ENCODE data around the gene DDX17.

DDX17 gene

GRCh38 chr22:38506118-38506962 lies at the start of gene DDX17:
Gene DDX17 (minus strand): TSS chr22:38506311.
- peak; percentile 94 for DNase-seq (ENCODE audit: low spot score)

GRCh38 chr22:38554281-38554680 lies 48.2 kb upstream of the DDX17 start:
- DNase-seq (ENCODE audit: low spot score), result no peak

- DNase-seq (ENCODE audit: low spot score), result no peak
Observed at GRCh38 chr22:38549101-38549894, 43.2 kb upstream of the DDX17 start.

DNA sequence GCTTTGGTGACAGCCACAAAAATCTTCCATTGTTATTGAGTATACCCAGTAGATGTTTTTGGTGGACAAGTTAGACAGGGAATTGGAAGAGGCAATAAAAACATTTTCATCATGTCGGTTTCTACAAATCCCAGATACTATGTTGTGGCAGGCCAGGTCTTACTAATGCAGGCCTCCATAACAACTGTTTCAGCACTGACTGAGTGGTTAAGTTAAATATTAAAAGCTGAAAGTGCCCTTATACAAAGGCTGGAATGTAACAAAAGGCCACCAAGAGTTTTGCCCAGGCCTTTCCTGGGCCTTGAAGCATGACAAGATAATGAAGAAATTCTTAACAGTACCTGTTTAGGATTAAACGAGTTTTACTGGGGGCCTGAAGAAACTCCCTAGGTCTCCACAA lies 34.6 kb upstream of the DDX17 start:
- no peak for DNase-seq (ENCODE audit: low spot score)

- no peak for DNase-seq (ENCODE audit: low spot score)
Observed at GRCh38 chr22:38531251-38531938, 25.3 kb upstream of the DDX17 start.

- no peak for DNase-seq (ENCODE audit: low spot score)
Observed at GRCh38 chr22:38524429-38524828, 18.3 kb upstream of the DDX17 start.

DNA sequence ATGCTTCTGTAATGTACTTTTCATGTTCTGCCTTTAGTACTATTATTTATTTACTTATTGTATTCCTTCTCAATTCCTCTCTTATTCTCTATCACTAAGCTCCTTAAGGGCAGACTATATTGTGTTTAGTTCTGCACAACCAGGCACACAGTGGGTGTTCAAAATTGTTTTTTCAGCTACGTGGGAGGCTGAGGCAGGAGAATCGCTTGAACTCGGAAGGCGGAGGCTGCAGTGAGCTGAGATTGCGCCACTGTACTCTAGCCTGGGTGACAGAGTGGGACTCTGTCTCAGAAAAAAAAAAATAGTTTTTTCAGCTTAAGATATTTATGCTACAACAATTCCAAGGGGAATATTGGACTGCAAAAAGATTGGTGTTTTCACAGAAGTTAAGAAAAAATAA lies 17.4 kb upstream of the DDX17 start:
- DNase-seq (ENCODE audit: low spot score), result no peak

DNA sequence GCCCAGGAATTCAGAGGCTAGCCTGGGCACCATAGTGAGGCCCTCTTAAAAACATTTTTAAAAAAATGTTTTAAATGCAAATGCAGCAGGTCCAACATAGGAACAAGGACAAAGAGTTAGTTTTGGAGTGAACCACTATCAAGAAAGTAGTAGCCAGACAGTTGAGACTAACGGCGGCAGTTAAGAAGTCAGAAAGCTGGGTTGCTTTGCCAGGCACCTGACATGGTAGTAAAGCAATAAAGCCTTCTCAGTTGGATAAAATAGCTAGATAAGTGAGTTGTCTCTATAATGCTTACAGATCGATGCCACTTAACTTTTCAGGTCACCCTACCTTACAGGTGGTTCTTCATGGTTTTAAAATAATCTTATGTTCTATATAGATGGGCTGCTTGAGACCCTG lies 16.9 kb upstream of the DDX17 start:
- DNase-seq (ENCODE audit: low spot score), result no peak

DNA sequence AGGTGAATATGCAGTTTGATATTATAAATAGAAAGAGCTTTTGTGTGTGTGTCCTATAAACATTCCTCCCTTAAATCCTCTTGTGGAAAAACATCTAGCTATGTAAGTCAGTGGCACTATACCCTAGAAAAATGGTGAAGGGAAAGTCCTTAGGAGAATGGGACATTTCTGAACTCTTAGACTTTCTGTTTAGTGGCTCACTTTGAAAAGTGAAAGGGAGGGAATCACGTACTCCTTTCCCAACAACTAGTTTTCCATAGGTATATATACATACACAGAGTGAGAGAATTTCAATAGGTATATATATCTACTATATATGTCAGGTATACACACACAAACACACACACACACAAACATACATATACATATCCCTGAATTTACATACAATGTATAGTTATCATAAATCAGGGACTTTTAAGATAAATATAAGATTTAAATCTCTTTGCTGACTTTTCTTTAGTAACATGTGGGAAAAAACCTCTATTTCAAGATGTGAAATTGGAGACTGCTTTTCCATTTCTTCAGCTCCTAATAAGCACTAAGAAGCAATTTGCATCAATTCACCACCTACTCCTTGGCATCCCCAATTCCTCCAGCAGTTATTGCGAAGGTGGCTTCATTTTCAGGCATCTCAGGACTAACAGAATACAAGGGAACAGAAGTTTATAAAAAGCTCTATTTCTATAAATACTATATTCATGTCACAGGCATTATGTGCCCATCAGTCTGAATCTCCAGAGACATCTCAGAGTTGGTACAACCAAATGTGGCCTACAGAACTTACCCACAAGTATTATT lies 13.5 kb upstream of the DDX17 start:
- no peak for DNase-seq (ENCODE audit: low spot score)

- no peak for DNase-seq (ENCODE audit: low spot score)
Observed at GRCh38 chr22:38518620-38519019, 12.5 kb upstream of the DDX17 start.

GRCh38 chr22:38513063-38513462 lies 7.0 kb upstream of the DDX17 start:
- DNase-seq (ENCODE audit: low spot score), result no peak

GRCh38 chr22:38510416-38510970 lies 4.4 kb upstream of the DDX17 start:
- DNase-seq (ENCODE audit: low spot score), result no peak

DNA sequence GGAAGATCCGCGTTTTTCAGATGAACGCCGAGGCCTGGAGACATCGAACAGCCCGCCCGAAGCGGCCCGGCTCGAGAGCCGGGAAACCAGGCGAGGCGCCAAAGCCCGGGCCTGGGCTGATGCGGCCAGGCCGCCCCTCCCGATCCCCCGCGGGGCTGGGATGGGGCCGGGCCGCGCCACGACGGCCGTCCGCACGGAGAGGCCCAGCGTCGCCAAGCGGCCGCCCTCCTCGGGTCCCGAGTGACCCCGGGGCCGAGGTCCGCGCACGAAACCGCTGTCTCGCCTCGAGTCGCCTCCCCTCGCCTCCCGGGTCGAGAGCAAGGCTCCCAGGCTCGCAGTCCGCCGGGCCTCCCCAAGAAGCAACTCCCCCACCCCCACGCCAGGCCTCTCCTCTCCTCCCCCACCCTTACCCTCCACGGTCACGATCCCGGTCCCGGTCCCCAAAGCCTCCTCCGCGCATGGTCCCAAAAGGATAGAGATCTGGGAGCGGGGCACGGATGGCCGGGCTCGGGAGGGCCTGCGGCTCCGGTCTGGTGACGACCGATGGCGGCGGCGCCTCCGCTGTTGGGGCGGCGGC lies 482 bp downstream of the DDX17 start:
- no peak for DNase-seq (ENCODE audit: low spot score)

- peak; percentile 73 for DNase-seq (ENCODE audit: low spot score)
Observed at GRCh38 chr22:38504731-38505540, 1.2 kb downstream of the DDX17 start.

DNA sequence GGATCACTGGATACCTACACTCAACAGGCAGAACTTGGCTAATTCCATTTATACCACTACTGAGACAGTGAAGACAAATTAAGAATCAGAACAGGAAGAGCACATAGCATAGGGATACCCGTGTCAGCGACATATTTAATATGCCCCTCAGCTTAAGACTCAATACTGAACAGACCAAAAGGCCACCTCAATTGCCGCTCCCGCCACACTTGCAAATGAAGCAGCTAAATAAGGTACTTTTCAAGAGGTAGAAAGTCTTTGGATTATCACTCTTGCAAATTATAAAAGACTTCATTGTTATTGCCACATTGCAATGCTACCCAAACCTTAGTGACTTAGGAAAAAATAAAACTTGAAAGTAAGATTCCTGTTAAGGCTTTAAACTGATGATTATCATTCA lies 3.1 kb downstream of the DDX17 start:
- DNase-seq (ENCODE audit: low spot score), result no peak

- no peak for DNase-seq (ENCODE audit: low spot score)
Observed at GRCh38 chr22:38501797-38502672, 4.1 kb downstream of the DDX17 start.

DNA sequence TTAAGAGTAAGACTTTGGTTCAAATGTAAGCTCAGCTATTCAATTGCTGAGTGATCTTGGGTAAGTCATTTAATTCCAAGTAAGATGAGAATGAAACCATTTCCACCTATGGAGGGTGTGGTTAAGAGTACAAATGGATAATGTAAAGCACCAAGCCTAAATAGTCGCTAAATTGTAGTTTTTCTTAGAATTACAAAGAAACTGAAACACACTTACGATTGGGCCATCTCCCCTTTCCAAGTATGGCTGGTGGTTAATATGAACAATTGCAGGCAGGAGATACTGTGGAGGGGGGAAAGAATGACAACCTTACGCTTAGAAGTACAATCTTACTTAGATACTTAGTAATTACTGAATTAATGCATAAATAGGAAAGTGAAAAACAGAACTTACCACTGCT lies 8.2 kb downstream of the DDX17 start:
- no peak for DNase-seq (ENCODE audit: low spot score)

DNA sequence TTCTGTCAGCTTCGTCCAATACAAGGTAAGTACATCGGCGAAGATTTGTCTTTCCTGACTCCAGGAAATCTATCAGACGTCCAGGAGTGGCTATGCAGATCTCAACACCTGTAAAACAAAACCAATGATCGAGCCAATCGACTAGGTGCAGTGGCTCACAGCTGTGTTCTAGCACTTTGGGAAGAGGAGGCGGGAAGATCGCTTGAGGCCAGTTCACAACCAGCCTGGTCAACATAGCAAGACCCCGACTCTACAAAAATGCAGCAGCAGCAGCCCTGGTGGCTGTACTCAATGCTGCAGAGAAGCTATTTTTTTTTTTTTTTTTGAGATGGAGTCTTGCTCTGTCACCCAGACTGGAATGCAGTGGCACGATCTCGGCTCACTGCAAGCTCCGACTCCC lies 11.2 kb downstream of the DDX17 start:
- no peak for DNase-seq (ENCODE audit: low spot score)

DNA sequence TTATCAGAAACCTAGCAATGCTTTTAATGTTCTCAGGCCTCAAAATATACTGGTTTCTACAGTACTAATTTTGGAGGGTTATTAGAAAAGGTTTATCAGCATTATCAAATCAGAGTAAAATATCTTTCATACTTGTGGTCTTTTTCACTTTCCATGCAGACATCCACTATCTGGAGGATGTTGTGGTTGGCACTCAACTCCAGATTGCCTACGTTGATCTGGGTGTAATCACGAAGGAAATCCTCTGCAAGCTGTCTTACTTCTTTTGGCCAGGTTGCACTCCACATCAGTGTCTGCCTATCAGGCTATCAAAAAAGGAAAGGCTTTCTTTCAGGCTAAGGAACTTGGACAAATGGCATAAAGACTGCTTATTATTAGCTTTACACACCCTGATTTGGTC lies 11.6 kb downstream of the DDX17 start:
- no peak for DNase-seq (ENCODE audit: low spot score)

Measured in RKO (cell line).